Heart right ventricle (tissue), 16 donors: Measurements from ENCODE around the gene TMEM245. TPM values are rescaled to one million over a fixed set of nuclear protein-coding genes. Genes with fewer than 3 reads are reported as not detected.

ENCODE experiments used
- ATAC-seq, 8 donors: fragments of 200-7000 bp; cut with Tn5 transposase; one replicate each; pipeline ENCODE4 v1.9.1; 2020; ENCODE audit warnings: mild to moderate bottlenecking in 8 of 8, moderate library complexity in 8 of 8, moderate number of reproducible peaks in 1 of 8
- DNase-seq, 2 donors: peaks; one replicate each; pipeline ENCODE4 v3.0.0-alpha.2; 2020
- H3K27ac ChIP-seq, 10 donors: fragments of 200-600 bp; sonication (generic) in 2 of 10; one replicate each; pipeline versions ENCODE4 v1.5.0 to v1.8.0; 2020 to 2022; ENCODE audit warnings: mild to moderate bottlenecking in 3 of 10
- H3K27me3 ChIP-seq, 7 donors: fragments of 200-600 bp; one replicate each; pipeline ENCODE4 v1.8.0; 2021 to 2022; ENCODE audit warnings: mild to moderate bottlenecking in 2 of 7
- H3K36me3 ChIP-seq, 9 donors: fragments of 200-600 bp; sonication (generic) in 1 of 9; one replicate each; pipeline versions ENCODE4 v1.5.0 to v1.8.0; 2020 to 2022; ENCODE audit warnings: mild to moderate bottlenecking in 2 of 9
- H3K4me1 ChIP-seq, 9 donors: fragments of 200-600 bp; sonication (generic) in 1 of 9; one replicate each; pipeline versions ENCODE4 v1.5.0 to v1.8.0; 2020 to 2022; ENCODE audit warnings: mild to moderate bottlenecking in 4 of 9
- H3K4me3 ChIP-seq, 10 donors: fragments of 200-600 bp; sonication (generic) in 2 of 10; one replicate each; pipeline versions ENCODE4 v1.5.0 to v1.8.0; 2020 to 2022; ENCODE audit warnings: mild to moderate bottlenecking in 7 of 10, moderate library complexity in 2 of 10
- H3K9me3 ChIP-seq, 11 donors: fragments of 200-600 bp in 10 of 11; sonication (generic) in 2 of 11; one replicate each; pipeline versions ENCODE4 v1.5.0 to v1.8.0; 2013 to 2022; ENCODE audit warnings: mild to moderate bottlenecking in 2 of 11, control low read depth in 1 of 11, moderate library complexity in 1 of 11
- WGBS, 2 donors: extraction: QIAGEN DNeasy Blood & Tissue Kit; methylation state at CpG; one replicate each; pipeline ENCODE4 v1.1.7; 2013; ENCODE audit warnings: inconsistent platforms in 1 of 2; 5-methylcytosine and 5-hydroxymethylcytosine counted together
- intact Hi-C, 10 donors: fragments of 100-400 bp; cut with DNase I; formaldehyde crosslinking; loops; one replicate each; pipeline versions ENCODE4 v1.11.1 to v1.14.2; 2022
- polyA plus RNA-seq, 2 donors: library from polyadenylated mRNA; stranded (reverse); fragments of 200-250 nt; gene quantifications; one replicate each; pipeline ENCODE4 v1.2.3, GENCODE V29; 2013
- total RNA-seq, 10 donors: library from RNA; stranded (reverse); fragmentation: NEBNext Ultra II Directional in 3 of 10; extraction: Animal tissue kit (Norgen Biotek cat#: 25700) in 3 of 10; gene quantifications; one replicate each; pipeline versions ENCODE4 v1.2.1 to v1.2.4, GENCODE V29; 2021 to 2023
- TF ChIP-seq, protein P1 (sequence below), 9 donors: fragments of 200-600 bp; sonication (generic) in 2 of 9; IDR thresholded peaks; one replicate each; pipeline versions ENCODE4 v1.5.0 to v1.8.0; 2021 to 2022; ENCODE audit warnings: antibody characterized with exemption in 9 of 9, mild to moderate bottlenecking in 5 of 9, moderate library complexity in 1 of 9
- donor health status: Arrhythmogenic right ventricular cardiomyopathy.
- donor health status: ischemic (EF 13 %, LVEDD 7.1; RV severe dilation, severe dysfunction).
- donor health status: healthy with polysubstance abuse.
- donor health status: DM: no; HTN: yes; CAD: no.
- donor health status: DM: no; HTN: no; CAD: no.
- donor health status: ischemic (EF 25% LVEDD 6.9; RV normal size, moderate dysfunction).
- donor health status: ischemic (EF 25% LVEDD 5.7; RV mildly dilated, moderate dysfunction).
- donor health status: healthy.
- donor health status: DM: yes; HTN: yes; CAD: no.
- donor health status: Ischemic cardiomyopathy.
- donor health status: ischemic (EF 35%, LVEDD 5.7; RV mildly dilated, moderate dysfunction).
- donor health status: nonischemic (EF 11% LVEDD 7.7; RV severe dilation, severe dysfunction).
- donor health status: DM: yes; HTN: yes; CAD: no.
- donor health status: PGD.
- donor health status: ischemic (EF 29% LVEDD 5.4; RV normal size, mild dysfunction).
- donor health status: nonischemic (EF 23%, LVEDD 6.1; RV moderate dilation, normal function).

Gene TMEM245
- total and polyA plus RNA-seq, 12 donors: 17.0 to 152 (median 96.2) TPM

- DNase-seq (no peak), ATAC-seq (no peak)
- Histone ChIP-seq H3K36me3 (no peaks in the 10 kb centered on the region), H3K4me3 (no peak overlapping the region), H3K27ac (no peak overlapping the region), H3K4me1 (no peaks in the 10 kb centered on the region), H3K27me3 (peaks cover 0 to 31% (median 28%) of the 10 kb centered on the region in 7 donors), H3K9me3 (peaks cover 0 to 10% (median 0%) of the 10 kb centered on the region in 11 donors)
- intact Hi-C loops: no loop called here
- TF ChIP-seq, protein P1, sequence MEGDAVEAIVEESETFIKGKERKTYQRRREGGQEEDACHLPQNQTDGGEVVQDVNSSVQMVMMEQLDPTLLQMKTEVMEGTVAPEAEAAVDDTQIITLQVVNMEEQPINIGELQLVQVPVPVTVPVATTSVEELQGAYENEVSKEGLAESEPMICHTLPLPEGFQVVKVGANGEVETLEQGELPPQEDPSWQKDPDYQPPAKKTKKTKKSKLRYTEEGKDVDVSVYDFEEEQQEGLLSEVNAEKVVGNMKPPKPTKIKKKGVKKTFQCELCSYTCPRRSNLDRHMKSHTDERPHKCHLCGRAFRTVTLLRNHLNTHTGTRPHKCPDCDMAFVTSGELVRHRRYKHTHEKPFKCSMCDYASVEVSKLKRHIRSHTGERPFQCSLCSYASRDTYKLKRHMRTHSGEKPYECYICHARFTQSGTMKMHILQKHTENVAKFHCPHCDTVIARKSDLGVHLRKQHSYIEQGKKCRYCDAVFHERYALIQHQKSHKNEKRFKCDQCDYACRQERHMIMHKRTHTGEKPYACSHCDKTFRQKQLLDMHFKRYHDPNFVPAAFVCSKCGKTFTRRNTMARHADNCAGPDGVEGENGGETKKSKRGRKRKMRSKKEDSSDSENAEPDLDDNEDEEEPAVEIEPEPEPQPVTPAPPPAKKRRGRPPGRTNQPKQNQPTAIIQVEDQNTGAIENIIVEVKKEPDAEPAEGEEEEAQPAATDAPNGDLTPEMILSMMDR (IDR thresholded peaks at IDR 0.05): no peak
- 70 to 89% methylated on average over 3 of the region's 3 CpGs for WGBS, 2 donors
Measured at GRCh38 chr9:109162677-109163076, 42.9 kb upstream of the TMEM245 start.

GRCh38 chr9:109161471-109161870 is 41.7 kb upstream of the TMEM245 start:
- TF ChIP-seq, protein P1 (IDR thresholded peaks at IDR 0.05): no peak
- H3K27me3 ChIP-seq: peaks cover 0 to 24% (median 19%) of the 10 kb centered on the region in 7 donors
- H3K27ac ChIP-seq: no peak overlapping the region
- intact Hi-C loops: no loop called here
- H3K9me3 ChIP-seq: peaks cover 0 to 10% (median 0%) of the 10 kb centered on the region in 11 donors
- no peak for ATAC-seq
- H3K4me1 ChIP-seq: no peaks in the 10 kb centered on the region
- DNase-seq: no peak
- H3K36me3 ChIP-seq: no peaks in the 10 kb centered on the region
- no peak overlapping the region for H3K4me3 ChIP-seq
- 81 to 93% methylated on average over 3 of the region's 3 CpGs for WGBS, 2 donors

- no peak overlapping the region for H3K4me3 ChIP-seq
- TF ChIP-seq, protein P1 (IDR thresholded peaks at IDR 0.05): no peak
- WGBS, 2 donors: 89 to 94% methylated on average over 4 of the region's 4 CpGs
- intact Hi-C loops: no loop called here
- H3K27ac ChIP-seq: no peak overlapping the region
- no peaks in the 10 kb centered on the region for H3K36me3 ChIP-seq
- ATAC-seq: no peak
- H3K27me3 ChIP-seq: peaks cover 0 to 5% (median under 1%) of the 10 kb centered on the region in 7 donors
- H3K9me3 ChIP-seq: no peaks in the 10 kb centered on the region
- no peaks in the 10 kb centered on the region for H3K4me1 ChIP-seq
- no peak for DNase-seq
Measured at GRCh38 chr9:109159583-109159982, 39.8 kb upstream of the TMEM245 start.

GRCh38 chr9:109158651-109159050 is 38.9 kb upstream of the TMEM245 start:
- Histone ChIP-seq H3K9me3 (peaks cover 0 to 4% (median 0%) of the 10 kb centered on the region in 11 donors), H3K4me1 (no peaks in the 10 kb centered on the region), H3K36me3 (no peaks in the 10 kb centered on the region), H3K27ac (no peak overlapping the region), H3K4me3 (no peak overlapping the region), H3K27me3 (peaks cover 0 to 5% (median 0%) of the 10 kb centered on the region in 7 donors)
- TF ChIP-seq, protein P1 (IDR thresholded peaks at IDR 0.05): no peak
- intact Hi-C loops: no loop called here
- ATAC-seq (no peak), DNase-seq (no peak)
